SK-N-SH treated with all-trans-retinoic acid at 6 μM for 48 hours (cell line): ENCODE measurements around the gene PARD3.

ENCODE experiments used
- ARNTL ChIP-seq: fragments of 450-650 bp; formaldehyde crosslinking; IDR thresholded peaks from 2 replicates; pipeline ENCODE4 v1.5.0; 2020; ENCODE audit warnings: low read depth, mild to moderate bottlenecking, moderate library complexity, borderline replicate concordance
- GLIS3 ChIP-seq: fragments of 250-450 bp; sonication (Bioruptor Pico); IDR thresholded peaks from 2 replicates; pipeline ENCODE4 v1.5.0; 2020; ENCODE audit warnings: mild to moderate bottlenecking, moderate library complexity
- OSR1 ChIP-seq: fragments of 250-450 bp; sonication (Bioruptor Pico); IDR thresholded peaks from 2 replicates; pipeline ENCODE4 v1.8.0; 2022; ENCODE audit warnings: moderate library complexity, mild to moderate bottlenecking, inconsistent platforms
- RARB ChIP-seq: fragments of 250-450 bp; sonication (Bioruptor Pico); IDR thresholded peaks from 2 replicates; pipeline ENCODE4 v1.8.0; 2021; ENCODE audit warnings: mild to moderate bottlenecking, moderate library complexity
- TCF4 ChIP-seq: fragments of 250-450 bp; sonication (Bioruptor Pico); IDR thresholded peaks from 2 replicates; pipeline ENCODE4 v1.8.0; 2021; ENCODE audit warnings: mild to moderate bottlenecking, moderate library complexity, borderline replicate concordance
- TOX ChIP-seq: fragments of 250-450 bp; sonication (Bioruptor Pico); IDR thresholded peaks from 2 replicates; pipeline ENCODE4 v1.8.0; 2021; ENCODE audit warnings: mild to moderate bottlenecking, moderate library complexity, borderline replicate concordance
- ZC3H10 ChIP-seq: fragments of 250-450 bp; sonication (Bioruptor Pico); IDR thresholded peaks from 2 replicates; pipeline ENCODE4 v1.5.1; 2021; ENCODE audit warnings: mild to moderate bottlenecking, moderate library complexity
- ZFP3 ChIP-seq: fragments of 250-450 bp; sonication (Bioruptor Pico); IDR thresholded peaks from 2 replicates; pipeline ENCODE4 v1.5.0; 2020; ENCODE audit warnings: mild to moderate bottlenecking, moderate library complexity
- ZFP30 ChIP-seq: fragments of 450-650 bp; formaldehyde crosslinking; IDR thresholded peaks from 2 replicates; pipeline ENCODE4 v1.5.0; 2022; ENCODE audit warnings: mild to moderate bottlenecking, moderate library complexity
- ZNF8 ChIP-seq: fragments of 450-650 bp; formaldehyde crosslinking; IDR thresholded peaks from 2 replicates; pipeline ENCODE4 v1.5.0; 2020; ENCODE audit warnings: mild to moderate bottlenecking, moderate library complexity
- TF ChIP-seq, protein P1 (sequence below): fragments of 250-450 bp; sonication (Bioruptor Pico); IDR thresholded peaks from 2 replicates; pipeline ENCODE4 v1.8.0; 2020; ENCODE audit warnings: mild to moderate bottlenecking, moderate library complexity, borderline replicate concordance
- TF ChIP-seq, protein P2 (sequence below): fragments of 250-450 bp; sonication (Bioruptor Pico); IDR thresholded peaks from 2 replicates; pipeline ENCODE4 v1.8.0; 2021; ENCODE audit warnings: low read depth, mild to moderate bottlenecking, moderate library complexity, borderline replicate concordance

DNA sequence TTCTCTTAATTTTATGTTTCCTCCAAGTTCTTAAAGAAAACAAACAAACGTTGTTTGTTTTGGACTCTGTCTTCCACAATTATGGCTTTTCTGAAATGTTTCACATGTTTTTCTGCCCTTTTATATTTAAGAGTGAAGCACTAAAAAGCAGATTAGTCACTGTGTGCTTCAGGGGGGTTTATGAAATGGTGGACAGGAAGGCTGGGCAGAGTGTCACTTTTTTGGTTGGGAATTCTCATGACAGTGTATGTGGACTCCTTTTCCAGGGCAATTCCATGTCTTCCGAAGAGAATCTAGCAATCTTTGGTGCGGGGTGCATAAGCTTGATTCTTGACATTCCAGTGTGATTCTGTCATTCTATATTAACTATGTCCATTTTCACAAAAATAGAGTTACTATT is 669.4 kb downstream of the PARD3 start:
- no peak for TF ChIP-seq ARNTL
- TF ChIP-seq ZFP30 (CRISPR knock-in tag) = no peak
- no peak for TF ChIP-seq GLIS3 (CRISPR knock-in tag)
- TF ChIP-seq ZNF8 (CRISPR knock-in tag) = no peak
- no peak for TF ChIP-seq RARB
- no peak for TF ChIP-seq TCF4
- TF ChIP-seq OSR1 (CRISPR knock-in tag) = no peak
- TF ChIP-seq, protein P1, sequence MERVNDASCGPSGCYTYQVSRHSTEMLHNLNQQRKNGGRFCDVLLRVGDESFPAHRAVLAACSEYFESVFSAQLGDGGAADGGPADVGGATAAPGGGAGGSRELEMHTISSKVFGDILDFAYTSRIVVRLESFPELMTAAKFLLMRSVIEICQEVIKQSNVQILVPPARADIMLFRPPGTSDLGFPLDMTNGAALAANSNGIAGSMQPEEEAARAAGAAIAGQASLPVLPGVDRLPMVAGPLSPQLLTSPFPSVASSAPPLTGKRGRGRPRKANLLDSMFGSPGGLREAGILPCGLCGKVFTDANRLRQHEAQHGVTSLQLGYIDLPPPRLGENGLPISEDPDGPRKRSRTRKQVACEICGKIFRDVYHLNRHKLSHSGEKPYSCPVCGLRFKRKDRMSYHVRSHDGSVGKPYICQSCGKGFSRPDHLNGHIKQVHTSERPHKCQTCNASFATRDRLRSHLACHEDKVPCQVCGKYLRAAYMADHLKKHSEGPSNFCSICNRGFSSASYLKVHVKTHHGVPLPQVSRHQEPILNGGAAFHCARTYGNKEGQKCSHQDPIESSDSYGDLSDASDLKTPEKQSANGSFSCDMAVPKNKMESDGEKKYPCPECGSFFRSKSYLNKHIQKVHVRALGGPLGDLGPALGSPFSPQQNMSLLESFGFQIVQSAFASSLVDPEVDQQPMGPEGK (CRISPR knock-in tag) = no peak
- TF ChIP-seq ZFP3 (CRISPR knock-in tag) = no peak
- TF ChIP-seq, protein P2, sequence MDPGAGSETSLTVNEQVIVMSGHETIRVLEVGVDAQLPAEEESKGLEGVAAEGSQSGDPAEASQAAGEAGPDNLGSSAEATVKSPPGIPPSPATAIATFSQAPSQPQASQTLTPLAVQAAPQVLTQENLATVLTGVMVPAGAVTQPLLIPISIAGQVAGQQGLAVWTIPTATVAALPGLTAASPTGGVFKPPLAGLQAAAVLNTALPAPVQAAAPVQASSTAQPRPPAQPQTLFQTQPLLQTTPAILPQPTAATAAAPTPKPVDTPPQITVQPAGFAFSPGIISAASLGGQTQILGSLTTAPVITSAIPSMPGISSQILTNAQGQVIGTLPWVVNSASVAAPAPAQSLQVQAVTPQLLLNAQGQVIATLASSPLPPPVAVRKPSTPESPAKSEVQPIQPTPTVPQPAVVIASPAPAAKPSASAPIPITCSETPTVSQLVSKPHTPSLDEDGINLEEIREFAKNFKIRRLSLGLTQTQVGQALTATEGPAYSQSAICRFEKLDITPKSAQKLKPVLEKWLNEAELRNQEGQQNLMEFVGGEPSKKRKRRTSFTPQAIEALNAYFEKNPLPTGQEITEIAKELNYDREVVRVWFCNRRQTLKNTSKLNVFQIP = no peak
- TF ChIP-seq TOX (CRISPR knock-in tag) = no peak
- TF ChIP-seq ZC3H10 (CRISPR knock-in tag) = no peak
